BLaER1 (cell line): ENCODE results near the gene ANKLE1.
A peak's percentile ranks its signal among the peaks of the same experiment; 100 is the strongest.

Experiments used
- H3K27ac ChIP-seq: shearing (Covaris generic); formaldehyde crosslinking; 2 replicates; pipeline ENCODE4 v1.8.1; 2022
- H3K27me3 ChIP-seq: shearing (Covaris generic); formaldehyde crosslinking; 2 replicates; pipeline ENCODE4 v1.8.1; 2022
- H3K36me3 ChIP-seq: shearing (Covaris generic); formaldehyde crosslinking; 2 replicates; pipeline ENCODE4 v1.8.1; 2022
- H3K4me1 ChIP-seq: shearing (Covaris generic); formaldehyde crosslinking; 2 replicates; pipeline ENCODE4 v1.8.1; 2022
- H3K4me2 ChIP-seq: shearing (Covaris generic); formaldehyde crosslinking; 2 replicates; pipeline ENCODE4 v1.8.1; 2022
- H3K4me3 ChIP-seq: shearing (Covaris generic); formaldehyde crosslinking; 2 replicates; pipeline ENCODE4 v1.8.1; 2022
- H3K9ac ChIP-seq: shearing (Covaris generic); formaldehyde crosslinking; 2 replicates; pipeline ENCODE4 v1.8.1; 2022
- H3K9me3 ChIP-seq: shearing (Covaris generic); formaldehyde crosslinking; 2 replicates; pipeline ENCODE4 v1.8.1; 2022
- H4K20me1 ChIP-seq: shearing (Covaris generic); formaldehyde crosslinking; 2 replicates; pipeline ENCODE4 v1.8.1; 2022
- Cebpa-rat ChIP-seq: shearing (Covaris generic); IDR thresholded peaks from 2 replicates; pipeline ENCODE4 v1.8.1; 2022

Gene ANKLE1, protein sequence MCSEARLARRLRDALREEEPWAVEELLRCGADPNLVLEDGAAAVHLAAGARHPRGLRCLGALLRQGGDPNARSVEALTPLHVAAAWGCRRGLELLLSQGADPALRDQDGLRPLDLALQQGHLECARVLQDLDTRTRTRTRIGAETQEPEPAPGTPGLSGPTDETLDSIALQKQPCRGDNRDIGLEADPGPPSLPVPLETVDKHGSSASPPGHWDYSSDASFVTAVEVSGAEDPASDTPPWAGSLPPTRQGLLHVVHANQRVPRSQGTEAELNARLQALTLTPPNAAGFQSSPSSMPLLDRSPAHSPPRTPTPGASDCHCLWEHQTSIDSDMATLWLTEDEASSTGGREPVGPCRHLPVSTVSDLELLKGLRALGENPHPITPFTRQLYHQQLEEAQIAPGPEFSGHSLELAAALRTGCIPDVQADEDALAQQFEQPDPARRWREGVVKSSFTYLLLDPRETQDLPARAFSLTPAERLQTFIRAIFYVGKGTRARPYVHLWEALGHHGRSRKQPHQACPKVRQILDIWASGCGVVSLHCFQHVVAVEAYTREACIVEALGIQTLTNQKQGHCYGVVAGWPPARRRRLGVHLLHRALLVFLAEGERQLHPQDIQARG

DNA sequence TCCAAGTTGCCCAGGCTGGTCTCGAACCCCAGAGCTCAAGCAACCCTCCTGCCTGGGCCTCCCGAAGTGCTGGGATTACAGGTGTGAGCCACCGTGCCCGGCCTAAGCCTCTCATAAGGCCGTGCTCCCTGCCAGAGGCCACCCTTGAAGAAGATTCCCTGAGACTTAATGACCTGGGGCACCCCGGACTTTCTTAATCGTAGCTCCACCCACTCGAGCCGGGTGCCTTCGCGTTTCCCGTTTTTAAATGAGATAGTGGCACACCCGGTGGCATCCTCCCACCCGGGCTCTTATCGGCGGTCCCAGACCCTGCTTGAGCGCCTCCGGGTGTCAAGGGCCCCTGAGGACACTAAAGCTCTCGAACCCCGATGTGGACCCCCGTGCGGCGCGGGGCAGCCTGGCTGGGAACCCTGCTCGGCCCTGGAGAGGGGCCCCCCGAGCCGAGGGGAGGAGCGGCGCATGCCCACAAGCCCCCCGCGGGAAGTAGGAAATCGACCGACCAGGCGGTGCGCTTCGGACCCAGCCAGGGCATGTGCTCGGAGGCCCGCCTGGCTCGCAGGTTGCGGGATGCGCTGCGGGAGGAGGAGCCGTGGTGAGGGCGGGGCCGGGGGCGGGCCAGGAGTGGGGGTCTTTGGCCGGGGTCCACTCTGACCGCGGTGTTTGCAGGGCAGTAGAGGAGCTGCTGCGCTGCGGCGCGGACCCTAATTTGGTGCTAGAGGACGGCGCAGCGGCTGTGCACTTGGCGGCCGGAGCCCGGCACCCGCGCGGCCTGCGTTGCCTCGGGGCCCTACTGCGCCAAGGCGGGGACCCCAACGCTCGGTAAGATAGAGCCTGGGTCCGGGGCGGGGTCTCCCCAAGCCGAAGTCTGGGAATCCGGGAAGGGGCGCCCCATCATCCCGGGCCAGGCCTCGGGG lies at the start of gene ANKLE1:
ANKLE1 (plus strand) TSS at position 511 of the 914 bp plus-strand sequence; CDS start at position 531, 20 bp downstream.
- no peaks in the 10 kb centered on the region for H3K27me3 ChIP-seq
- no peak for TF ChIP-seq Cebpa-rat

GRCh38 chr19:17232258-17232657 lies 49.4 kb upstream of the ANKLE1 start:
- Histone ChIP-seq H3K4me2 (no peak overlapping the region), H3K4me3 (no peak overlapping the region), H4K20me1 (peaks cover 29% of the 10 kb centered on the region), H3K36me3 (peaks cover 59% of the 10 kb centered on the region), H3K27me3 (no peaks in the 10 kb centered on the region), H3K9ac (no peak overlapping the region), H3K27ac (no peak overlapping the region), H3K9me3 (no peaks in the 10 kb centered on the region), H3K4me1 (peaks cover 46% of the 10 kb centered on the region)
- TF ChIP-seq Cebpa-rat, result no peak

More for the DNA sequence above, at the start of gene ANKLE1:
- H3K4me3 ChIP-seq, result peak within 1 kb of the TSS; percentile 80
- H3K36me3 ChIP-seq, result peaks cover 74% of the 10 kb centered on the region
- H3K4me2 ChIP-seq, result peak within 1 kb of the TSS; percentile 87
- H3K9ac ChIP-seq, result peak within 1 kb of the TSS; percentile 89
- no peaks in the 10 kb centered on the region for H3K9me3 ChIP-seq
- H4K20me1 ChIP-seq, result peaks cover 29% of the 10 kb centered on the region
- peaks cover 21% of the 10 kb centered on the region for H3K4me1 ChIP-seq
- H3K27ac ChIP-seq, result peak within 1 kb of the TSS; percentile 86

DNA sequence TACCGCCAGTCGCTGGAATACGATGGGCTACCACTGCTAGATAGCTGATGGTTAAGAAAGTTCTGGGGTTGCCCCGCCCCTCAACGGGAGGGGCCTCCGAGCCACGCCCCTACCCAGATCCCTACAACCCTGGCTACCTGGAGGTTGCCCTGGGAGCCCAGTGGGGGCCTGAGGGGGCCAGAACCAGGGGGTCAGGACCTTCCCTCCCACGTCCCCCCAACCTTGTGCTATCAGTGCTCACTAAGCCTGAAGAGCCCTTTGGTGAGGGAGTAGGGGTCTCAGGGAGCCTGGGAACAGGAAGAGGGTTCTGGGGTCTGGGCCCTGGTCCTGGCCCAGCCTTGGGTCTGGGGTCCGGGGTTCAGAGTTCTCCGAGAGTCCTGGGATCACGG lies 46.8 kb upstream of the ANKLE1 start:
- H3K9me3 ChIP-seq, result no peaks in the 10 kb centered on the region
- H4K20me1 ChIP-seq, result peaks cover 46% of the 10 kb centered on the region
- H3K36me3 ChIP-seq, result peaks cover 70% of the 10 kb centered on the region
- TF ChIP-seq Cebpa-rat, result no peak
- no peaks in the 10 kb centered on the region for H3K27me3 ChIP-seq
- H3K4me1 ChIP-seq, result peaks cover 28% of the 10 kb centered on the region
- H3K27ac ChIP-seq, result peak overlapping the region; percentile 72
- peak overlapping the region; percentile 80 for H3K9ac ChIP-seq
- H3K4me3 ChIP-seq, result peak overlapping the region; percentile 73
- H3K4me2 ChIP-seq, result peak overlapping the region; percentile 100

GRCh38 chr19:17235300-17235970 lies 46.3 kb upstream of the ANKLE1 start:
- Histone ChIP-seq H3K9me3 (no peaks in the 10 kb centered on the region), H3K36me3 (peaks cover 70% of the 10 kb centered on the region), H3K4me1 (peaks cover 31% of the 10 kb centered on the region), H3K27me3 (no peaks in the 10 kb centered on the region), H3K4me3 (peak overlapping the region; percentile 73), H3K9ac (peak overlapping the region; percentile 80), H3K4me2 (peak overlapping the region; percentile 100), H4K20me1 (peaks cover 51% of the 10 kb centered on the region), H3K27ac (peak overlapping the region; percentile 72)
- TF ChIP-seq Cebpa-rat, result no peak

GRCh38 chr19:17235971-17236777 lies 45.5 kb upstream of the ANKLE1 start:
- Histone ChIP-seq H3K4me2 (peak overlapping the region; percentile 100), H3K9me3 (no peaks in the 10 kb centered on the region), H4K20me1 (peaks cover 59% of the 10 kb centered on the region), H3K27me3 (no peaks in the 10 kb centered on the region), H3K9ac (peak overlapping the region; percentile 80; the same call in 1 of the 2 replicates), H3K27ac (peak overlapping the region; percentile 72; the same call in 1 of the 2 replicates), H3K36me3 (peaks cover 70% of the 10 kb centered on the region), H3K4me1 (peaks cover 38% of the 10 kb centered on the region), H3K4me3 (peak overlapping the region; percentile 73)
- no peak for TF ChIP-seq Cebpa-rat

- no peak overlapping the region for H3K4me3 ChIP-seq
- H3K36me3 ChIP-seq, result peaks cover 64% of the 10 kb centered on the region
- H3K4me2 ChIP-seq, result peak overlapping the region; percentile 49
- H3K9ac ChIP-seq, result no peak overlapping the region
- H3K9me3 ChIP-seq, result no peaks in the 10 kb centered on the region
- peaks cover 63% of the 10 kb centered on the region for H4K20me1 ChIP-seq
- no peak for TF ChIP-seq Cebpa-rat
- H3K27me3 ChIP-seq, result no peaks in the 10 kb centered on the region
- H3K4me1 ChIP-seq, result peaks cover 46% of the 10 kb centered on the region
- no peak overlapping the region for H3K27ac ChIP-seq
These were observed 44.7 kb upstream of the ANKLE1 start for GRCh38 chr19:17236811-17237543.

DNA sequence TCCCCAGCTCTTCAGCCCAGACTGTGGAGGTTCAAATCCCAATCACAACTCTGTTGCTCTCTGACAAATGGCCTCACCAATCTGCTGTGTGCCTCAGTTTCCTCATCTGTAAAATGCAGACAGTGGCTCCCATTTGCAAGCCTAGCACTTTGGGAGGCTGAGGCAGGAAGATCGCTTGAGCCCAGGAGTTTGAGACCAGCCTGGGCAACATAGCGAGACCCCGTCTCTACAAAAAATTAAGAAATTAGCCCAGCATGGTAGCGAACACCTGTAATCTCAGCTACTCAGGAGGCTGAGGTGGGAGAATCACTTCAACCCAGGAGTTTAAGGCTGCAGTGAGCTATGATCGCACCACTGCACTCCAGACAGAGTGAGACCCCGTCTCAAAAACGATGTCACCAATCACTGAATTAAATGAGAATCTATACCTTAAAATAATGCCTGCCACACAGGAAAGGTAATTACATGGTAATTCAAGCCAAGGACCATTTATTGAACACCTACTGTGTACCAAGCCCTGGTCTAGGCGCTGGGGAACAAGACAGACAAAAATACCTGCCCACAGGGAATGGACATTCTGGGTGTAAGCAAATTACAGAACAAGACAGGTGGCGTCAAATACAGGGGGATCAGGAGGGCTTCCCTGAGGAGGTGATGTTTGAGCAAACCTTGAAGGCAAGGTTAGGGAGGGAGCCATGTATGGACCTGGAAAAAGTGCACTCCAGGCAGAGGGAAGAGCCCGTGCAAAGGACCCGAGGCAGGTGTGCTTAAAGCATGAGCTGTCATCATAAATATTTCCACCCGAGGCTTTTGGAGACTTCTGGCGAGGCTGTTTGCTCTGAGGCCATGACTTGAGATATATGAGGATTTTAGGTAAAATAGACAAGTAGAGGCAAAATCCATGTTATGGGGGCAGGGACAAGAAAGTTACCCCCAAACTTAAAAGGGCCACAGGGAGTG lies 43.7 kb upstream of the ANKLE1 start:
- no peak for TF ChIP-seq Cebpa-rat
- Histone ChIP-seq H4K20me1 (peaks cover 66% of the 10 kb centered on the region), H3K4me2 (no peak overlapping the region), H3K27me3 (no peaks in the 10 kb centered on the region), H3K36me3 (peaks cover 53% of the 10 kb centered on the region), H3K27ac (no peak overlapping the region), H3K4me1 (peaks cover 57% of the 10 kb centered on the region), H3K9me3 (no peaks in the 10 kb centered on the region), H3K4me3 (no peak overlapping the region), H3K9ac (no peak overlapping the region)
